ENCODE results near the gene TCHP.

TCHP gene

GRCh38 chr12:109961201-109961600 is 61.1 kb downstream of the TCHP start:
- no peak for DNase-seq (ENCODE audit: low read depth, low spot score)

- DNase-seq (ENCODE audit: low read depth, low spot score): no peak
Observed at GRCh38 chr12:109961612-109962011, 61.5 kb downstream of the TCHP start.

DNA sequence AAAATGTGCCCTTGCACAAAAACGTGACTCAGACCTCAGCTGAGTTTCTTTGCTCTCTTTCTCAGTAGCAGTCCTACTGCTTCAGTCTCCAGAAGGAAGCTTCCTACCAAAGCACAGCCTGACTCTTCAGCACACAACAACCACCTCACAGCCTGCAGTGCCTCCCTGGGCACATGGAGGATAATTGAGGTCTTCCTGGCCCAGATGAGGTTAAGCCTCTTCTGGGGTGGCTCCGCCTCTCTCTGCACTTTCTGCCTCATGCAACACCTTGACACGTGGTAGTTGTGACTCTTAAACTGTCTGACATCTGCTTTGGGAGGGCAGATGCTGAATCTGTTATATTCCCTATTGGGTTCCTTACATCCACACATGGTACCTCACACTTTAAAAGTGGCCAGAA is 62.3 kb downstream of the TCHP start:
- no peak for DNase-seq (ENCODE audit: low read depth, low spot score)

- DNase-seq (ENCODE audit: low read depth, low spot score): no peak
Observed at GRCh38 chr12:109963330-109963729, 63.3 kb downstream of the TCHP start.

DNA sequence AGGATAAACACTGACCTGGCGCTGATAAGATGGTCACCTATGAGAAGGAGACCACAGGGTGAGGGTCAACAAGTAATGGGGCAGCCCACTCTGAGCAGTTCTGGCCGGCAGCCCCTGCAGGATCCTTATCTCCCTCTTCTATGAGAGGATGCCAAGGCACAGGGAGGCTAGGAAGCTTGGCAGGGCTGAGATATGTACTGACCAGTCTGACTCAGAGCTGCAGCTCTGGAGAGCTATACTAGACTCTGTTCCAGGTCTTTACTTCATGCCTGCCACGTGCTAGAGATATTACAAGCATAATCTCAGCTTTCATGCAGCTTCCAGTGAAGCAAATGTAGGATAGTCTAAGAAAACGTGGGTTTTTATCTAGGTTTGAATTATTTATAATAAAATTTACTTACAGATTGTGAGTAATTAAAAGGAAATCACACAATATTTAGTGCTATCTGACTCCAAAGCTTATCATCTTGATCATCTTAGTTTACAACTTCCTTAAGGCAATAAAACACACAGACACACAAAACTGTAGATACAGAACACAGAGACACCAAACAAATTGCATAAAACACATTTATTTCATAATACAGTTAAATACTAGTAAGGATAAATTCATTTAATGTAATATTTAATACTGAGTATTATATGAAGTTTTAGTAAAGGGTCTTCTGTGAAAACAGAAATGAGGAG is 63.8 kb downstream of the TCHP start:
- no peak for DNase-seq (ENCODE audit: low read depth, low spot score)

DNA sequence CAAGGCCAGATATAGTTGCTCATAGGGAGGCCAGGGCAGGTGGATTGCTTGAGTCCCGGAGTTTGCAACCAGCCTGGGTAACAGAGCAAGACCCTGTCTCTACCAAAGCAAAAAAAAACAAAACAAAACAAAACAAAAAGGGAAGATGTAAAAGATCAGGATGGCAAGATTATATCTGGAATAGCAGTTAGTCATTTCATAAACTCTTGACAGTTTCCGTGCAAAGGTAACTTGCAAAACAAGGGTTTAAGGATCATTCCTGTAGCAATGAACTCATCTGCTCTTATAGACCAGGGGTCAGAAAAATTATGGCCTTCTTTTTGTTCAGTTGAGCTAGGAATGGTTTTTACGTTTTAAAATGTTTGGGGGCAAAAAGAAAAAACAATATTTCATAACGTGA is 66.5 kb downstream of the TCHP start:
- DNase-seq (ENCODE audit: low read depth, low spot score): no peak

DNA sequence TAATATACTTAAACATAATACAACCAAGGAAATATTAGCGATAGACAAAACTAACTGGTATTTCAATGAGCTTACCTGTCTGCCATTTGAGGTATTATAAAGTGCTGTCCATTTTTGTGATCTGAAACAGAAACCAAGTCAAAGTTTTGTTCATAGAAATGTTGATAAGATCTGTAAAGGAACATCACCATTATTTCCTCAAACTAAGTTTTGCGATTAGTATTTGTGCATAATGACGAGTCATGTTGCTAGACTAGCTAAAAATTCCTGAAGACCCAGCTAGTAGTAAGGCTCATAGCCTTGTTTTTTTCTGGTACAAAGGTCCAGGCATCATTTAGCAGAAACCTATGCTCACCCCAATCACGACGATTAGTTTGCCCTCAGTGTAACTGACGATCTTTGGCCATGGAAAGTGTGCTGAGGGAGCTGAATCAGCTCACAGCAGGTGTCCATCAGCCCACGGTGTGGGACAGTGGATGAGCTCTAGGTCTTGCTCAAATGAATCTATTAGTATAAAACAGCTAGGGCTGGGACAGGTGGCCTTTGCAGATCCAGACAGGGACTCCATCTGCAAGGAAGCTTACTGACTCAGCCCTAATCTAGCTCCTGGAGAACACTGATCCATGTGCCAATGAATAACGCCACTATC is 67.4 kb downstream of the TCHP start:
- no peak for DNase-seq (ENCODE audit: low read depth, low spot score)
